ENCODE results near the gene C1QTNF12.

GRCh38 chr1:1197551-1198422 lies 48.7 kb downstream of the C1QTNF12 start:
- TF ChIP-seq CTCF (IDR thresholded peaks at IDR 0.05) (no peak), POLR2A (IDR thresholded peaks at IDR 0.05) (no peak)

Measured in Peyer's patch (tissue), 4 donors.